ENCODE results near the gene MRPL51.

- TF ChIP-seq CTCF (conservative IDR thresholded peaks at IDR 0.05; ENCODE audit: low read length), result no peak
- no peak for TF ChIP-seq EZH2phosphoT487 (IDR thresholded peaks at IDR 0.05; ENCODE audit: borderline replicate concordance, low read depth, low read length)
Measured at GRCh38 chr12:6533653-6533922, 40.5 kb upstream of the MRPL51 start.

Measured in OCI-LY7 (cell line).